ENCODE results near the gene ST3GAL6.

Gene ST3GAL6

DNA sequence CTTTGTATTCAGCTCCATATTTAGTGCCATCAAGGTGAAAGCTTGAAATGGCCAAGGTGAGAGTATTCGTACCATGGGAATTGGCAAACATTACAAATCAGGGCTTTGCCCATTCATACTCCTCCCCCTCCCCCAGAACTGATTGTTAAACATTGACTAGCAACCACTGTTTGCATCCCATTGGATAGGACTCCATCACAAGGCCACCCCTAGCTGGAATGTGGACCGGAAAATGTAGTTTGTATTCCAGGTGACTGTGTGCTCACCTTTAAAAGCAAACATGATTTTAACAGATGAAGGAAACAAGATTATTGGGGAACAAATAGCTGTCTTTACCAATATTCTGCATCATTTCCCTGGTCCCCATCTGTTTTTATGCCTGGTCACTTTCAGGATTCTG is 14.1 kb downstream of the ST3GAL6 start:
- DNase-seq (ENCODE audit: low read depth in 3 of 3): no peak

DNA sequence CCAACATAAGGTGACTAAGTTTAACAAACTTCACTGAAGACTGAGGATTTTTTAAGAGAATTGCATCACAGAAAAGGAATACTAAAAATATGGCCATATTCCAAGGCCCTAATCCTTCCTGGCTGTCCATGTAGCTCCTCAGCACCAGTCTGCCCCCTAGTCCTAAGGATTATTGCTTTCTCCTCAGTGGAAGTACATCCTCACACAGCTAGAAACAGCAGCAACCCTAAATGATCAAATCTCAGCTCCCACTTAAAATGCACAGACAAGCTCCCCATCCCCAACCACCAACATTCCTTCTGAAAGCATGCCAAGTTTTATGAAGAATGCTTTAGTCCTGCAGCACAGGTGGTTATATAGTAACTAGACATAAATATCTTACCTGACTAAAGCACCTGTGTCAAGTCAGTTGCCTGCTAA is 14.7 kb downstream of the ST3GAL6 start:
- no peak for DNase-seq (ENCODE audit: low read depth in 3 of 3)

DNA sequence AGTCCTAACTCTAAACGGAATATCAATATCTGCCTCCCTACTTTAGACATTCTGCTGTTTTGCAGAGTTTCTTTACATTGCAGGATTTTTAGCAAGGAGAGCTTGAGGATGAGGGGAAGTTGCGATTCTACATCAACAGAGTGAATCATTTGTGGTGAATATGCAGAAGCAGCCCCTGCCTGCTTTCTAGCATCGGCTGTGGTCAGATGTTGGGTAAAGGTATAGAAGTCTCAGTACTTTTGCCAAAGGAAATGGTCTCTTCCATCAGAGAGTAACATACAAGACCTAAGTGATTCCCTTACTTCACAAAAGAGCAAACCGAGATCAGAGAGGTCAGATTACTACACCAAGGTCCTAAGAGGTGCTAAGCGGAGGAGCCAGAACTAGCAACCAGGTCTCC is 15.2 kb downstream of the ST3GAL6 start:
- no peak for DNase-seq (ENCODE audit: low read depth in 3 of 3)

DNA sequence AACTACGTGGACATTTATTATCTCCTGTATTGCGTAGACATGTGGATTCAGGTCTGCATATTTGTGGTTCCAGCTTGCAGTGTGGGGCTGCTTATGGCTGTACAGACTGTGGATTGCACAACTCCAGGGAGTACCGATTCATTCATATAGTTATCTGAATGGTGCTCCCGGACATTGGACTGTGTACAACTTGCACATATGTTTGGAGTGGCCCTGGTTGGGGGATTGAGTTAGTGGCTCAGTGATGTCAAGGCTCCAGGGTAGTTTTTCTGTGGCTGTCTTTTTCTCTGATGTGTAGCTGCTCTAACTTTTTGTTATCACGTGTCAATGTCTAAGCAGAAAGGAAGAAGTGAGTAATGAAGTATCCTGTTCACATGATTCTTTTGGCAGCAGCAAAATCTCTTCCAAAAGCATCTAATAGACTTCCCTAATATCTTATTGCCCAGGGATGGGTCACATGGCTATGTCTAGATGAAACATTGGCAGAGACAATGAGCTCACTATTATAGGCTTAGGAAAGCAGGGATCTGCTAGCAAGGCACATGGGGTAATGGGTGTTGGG is 15.8 kb downstream of the ST3GAL6 start:
- DNase-seq (ENCODE audit: low read depth in 3 of 3): no peak

DNA sequence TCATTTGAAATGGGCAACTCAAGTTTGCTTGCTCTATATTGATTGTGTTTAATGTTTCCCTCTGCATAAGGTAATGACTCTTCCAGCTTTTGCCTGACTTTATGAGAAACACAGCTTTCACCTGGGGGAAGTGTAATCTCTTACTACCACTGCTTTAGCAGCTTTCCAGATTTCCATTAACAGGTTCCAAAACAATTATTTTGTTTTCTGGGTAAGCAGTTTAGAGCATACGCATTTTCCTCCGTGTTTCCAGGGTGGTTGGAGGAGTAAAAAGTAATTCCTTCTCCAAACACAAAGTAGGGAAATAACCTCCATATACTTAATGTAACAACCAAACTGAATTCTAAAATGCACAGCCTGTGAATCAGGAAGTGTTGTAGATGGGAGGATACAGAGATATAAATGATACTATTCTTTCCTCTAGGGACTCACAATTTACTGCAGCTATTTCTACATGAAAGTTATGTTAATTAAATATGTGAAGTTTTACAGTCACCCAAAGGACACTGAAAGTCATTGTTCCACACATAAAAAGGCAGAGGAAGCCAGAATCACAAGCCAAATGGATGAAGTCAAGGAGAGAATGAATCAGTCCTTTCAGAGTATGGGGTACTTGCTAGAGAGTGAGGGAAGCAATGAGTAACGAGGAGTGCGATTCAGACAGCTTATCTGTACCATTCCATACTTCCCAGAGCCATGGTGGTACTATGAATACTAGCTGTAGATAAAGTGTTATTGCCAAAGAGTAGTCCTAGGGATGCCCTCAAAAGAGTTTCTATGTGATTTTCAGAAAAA is 16.6 kb downstream of the ST3GAL6 start:
- no peak for DNase-seq (ENCODE audit: low read depth in 3 of 3)

DNA sequence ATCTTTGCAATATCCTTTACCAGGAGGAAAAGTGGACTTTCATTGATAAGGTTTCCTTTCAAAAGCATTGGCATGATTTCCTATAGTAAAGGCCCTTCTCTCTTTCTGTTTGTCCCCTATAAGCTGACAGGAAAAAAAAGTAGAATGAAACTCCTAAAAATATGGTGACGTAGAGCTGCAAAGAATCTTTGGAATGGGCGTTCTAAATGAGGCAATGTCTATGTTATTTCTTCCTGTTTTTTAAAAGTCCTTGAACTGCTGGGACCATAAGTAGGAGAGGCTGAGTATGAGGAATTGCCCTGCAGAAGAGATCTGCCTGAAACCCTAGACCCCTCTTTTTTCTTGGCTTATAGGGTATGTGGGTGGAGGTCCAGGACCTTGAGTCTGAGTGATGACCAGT is 17.2 kb downstream of the ST3GAL6 start:
- no peak for DNase-seq (ENCODE audit: low read depth in 3 of 3)

DNA sequence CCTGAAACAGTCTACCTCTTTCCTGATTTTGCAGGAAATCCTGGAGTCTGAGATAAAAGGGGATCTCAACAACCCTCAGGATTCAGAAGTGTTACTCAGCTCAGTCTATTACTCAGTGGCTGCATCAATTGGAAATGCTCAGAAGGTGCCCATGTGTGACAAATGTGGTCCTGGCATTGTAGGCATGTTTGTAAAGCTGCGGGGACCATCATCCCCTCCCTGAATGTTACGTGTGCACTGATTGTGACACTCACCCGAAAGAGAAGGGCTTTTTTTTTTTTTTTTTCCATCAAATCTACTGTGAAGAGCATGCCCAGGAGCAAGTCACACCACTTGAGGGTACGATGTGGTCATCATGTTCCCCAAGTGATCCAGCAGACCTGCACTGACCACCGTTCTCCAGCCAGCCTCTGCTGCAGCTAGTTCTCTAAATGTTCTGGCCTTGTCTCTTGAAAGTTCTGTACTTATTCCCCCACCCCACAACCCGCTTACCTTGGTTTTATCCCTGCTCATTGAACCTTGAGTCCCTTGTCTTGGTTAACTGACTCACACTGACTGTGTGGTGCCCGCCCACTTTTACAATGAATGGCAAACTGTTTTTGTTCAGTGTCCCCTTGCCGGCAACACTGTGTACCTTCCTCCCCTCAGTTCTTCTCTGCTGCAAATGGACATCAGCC is 19.8 kb downstream of the ST3GAL6 start:
- DNase-seq (ENCODE audit: low read depth in 3 of 3): no peak

DNA sequence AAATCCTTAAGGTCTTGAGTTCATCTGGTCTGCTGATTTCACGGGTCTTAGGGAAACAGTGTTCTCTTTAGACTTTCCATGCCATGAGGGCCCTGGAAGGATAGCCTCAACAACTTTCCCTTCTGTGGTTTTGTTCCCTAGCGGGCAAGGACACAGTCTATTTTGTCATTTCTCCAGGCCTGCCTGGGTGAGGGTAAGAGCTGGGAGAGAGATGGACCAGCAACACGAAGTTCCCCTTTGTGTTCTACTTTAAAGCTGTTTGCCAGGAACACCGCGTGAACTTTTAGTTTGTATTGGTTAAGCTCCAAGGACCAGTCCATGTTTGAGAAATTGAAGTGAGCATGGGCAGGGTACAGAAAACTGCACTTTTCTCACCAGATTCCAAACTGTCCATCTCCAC is 20.9 kb downstream of the ST3GAL6 start:
- no peak for DNase-seq (ENCODE audit: low read depth in 3 of 3)

DNA sequence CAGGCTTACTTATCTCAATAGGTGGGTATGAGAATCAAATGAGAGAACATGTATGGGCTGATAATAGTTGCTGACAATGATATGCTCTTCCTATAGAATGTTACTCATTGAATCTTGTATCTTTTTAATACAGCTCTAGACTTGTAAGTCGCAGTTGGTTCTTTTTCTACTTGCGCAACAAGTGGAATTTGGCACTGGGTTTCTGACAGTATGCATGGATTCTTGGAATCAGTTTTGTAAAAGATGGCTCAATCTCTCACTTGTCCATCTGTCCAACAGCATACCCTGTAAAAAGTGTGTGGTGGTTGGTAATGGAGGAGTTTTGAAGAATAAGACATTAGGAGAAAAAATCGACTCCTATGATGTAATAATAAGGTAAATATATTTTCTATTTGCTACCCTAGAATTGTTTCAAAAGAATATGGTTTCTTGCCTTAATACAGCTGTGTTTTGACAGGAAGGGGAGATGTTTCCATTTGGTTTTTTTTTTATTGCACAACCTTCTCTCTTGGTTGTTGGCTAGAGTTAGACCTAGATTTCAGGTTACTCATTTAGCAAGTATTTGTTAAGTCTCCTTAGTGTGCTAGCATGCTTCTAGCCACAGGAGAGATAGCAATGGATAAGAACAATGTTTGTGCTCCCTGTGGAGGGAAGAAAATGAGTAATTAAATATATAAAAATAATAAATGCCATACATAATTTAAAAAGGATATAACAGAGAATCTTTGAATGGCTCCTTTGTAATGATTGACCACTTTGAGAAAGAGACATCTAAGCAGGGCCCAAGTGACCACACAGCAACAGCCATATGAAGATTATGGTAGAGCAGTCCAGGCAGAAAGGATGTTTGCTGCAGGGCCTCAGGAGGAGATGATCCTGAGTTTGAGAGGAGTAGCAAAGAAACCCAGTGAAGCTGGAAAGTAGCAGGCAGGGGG is 21.8 kb downstream of the ST3GAL6 start:
- no peak for DNase-seq (ENCODE audit: low read depth in 3 of 3)

DNA sequence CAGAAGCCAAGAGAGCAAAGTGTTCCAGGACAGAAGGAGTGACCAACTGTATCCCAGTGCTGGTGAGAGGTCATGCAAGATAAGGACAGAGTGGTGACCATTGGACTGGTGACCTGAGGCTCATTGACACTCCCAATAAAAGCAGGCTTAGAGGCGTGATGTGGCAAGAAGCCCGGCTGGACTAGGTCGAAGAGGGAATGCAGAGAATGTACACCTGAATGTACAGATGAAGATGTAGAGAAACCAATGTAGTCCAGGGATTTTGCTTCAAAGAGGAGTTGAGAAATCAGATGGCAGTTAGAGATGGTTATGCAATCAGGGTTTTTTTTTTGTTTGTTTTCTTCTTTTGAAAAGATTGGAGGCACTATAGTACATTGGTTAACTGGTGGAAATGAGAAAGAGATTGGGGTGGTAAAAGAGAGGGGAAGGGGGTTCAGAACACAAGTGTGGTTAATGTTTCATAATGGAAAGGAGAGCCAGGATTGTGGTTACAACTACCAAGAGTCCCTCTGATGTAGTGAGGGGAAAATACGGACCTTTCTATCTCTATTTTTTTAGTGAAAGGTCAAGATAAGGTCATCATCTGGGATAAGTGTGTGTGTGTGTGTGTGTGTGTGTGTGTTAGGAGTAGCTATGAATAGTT is 23.3 kb downstream of the ST3GAL6 start:
- no peak for DNase-seq (ENCODE audit: low read depth in 3 of 3)

DNA sequence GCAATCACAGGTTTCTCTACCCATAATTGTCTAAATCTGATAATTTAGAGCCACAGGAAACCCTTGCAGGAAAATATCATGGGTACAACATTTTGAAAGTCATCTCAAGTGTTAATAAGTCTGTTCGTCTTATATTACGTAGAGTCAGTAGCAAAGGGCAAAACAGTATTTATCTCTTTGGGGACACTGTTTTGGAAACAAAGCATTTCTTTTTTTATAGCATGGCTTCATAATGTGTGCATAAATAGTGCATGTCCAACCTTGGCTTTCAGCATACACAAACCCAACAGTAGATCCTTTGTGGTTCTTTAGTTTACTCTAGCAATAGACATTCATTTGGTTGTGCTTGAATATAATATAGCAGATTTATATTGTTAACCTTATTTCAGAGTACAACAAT is 24.0 kb downstream of the ST3GAL6 start:
- no peak for DNase-seq (ENCODE audit: low read depth in 3 of 3)

DNA sequence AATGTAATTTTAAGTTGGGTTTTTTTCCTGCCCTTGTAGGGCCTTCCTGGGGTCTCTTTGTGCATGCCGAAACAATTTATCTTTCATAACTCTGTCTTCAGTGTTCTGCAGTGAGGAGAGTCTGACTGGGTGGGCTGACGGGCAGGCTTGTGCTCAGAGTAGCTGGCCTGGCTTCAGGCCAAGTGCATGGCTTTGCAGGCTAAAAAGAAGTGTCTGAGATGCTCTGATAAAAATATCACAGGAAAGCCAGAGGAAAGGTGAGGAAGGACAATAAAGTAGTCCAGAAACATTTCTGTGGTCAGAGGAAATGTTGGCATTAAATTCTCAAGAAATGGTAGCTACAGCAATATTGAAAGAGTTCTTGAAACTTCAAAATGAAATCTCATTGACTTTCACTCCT is 25.5 kb downstream of the ST3GAL6 start:
- no peak for DNase-seq (ENCODE audit: low read depth in 3 of 3)

DNA sequence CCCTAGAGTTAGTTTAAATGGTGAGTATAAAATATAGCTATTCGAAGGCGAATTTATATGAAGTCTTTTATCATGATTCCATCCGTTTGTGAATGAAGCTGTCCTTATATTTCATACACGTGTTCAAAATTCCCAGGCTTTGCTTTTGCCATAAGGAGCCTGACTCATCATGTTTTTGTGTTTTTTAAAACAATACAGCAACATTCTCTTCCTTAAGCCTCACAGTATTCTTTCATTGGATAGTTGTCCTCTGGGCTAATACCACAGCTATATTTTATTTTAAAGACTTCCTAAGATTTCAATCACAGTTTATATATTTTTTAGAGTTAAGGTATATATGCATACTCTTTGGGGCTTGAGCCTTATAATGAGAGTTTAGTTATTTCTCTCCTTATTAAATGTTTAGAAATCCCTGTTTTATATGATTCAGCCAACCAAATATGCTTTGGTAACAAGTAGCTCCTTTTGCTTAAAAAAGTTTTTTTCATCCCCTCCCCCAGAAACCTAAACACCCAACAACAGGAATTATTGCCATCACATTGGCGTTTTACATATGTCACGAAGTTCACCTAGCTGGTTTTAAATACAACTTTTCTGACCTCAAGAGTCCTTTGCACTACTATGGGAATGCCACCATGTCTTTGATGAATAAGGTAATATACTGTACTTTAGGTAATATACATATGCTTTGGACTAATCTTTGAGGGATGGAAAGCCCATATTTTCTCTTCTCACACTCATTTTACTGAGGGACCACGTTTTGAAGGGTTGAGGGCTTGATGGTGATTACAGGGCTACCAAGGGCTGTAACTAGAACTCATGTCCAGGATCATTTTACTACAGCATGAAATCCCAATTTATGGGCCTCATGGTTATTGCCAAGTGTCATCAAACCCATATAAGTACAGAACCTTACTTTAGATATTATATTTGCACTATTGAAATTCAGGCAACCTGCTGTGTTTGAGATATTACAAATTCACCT is 28.5 kb downstream of the ST3GAL6 start:
- DNase-seq (ENCODE audit: low read depth in 3 of 3): no peak

DNA sequence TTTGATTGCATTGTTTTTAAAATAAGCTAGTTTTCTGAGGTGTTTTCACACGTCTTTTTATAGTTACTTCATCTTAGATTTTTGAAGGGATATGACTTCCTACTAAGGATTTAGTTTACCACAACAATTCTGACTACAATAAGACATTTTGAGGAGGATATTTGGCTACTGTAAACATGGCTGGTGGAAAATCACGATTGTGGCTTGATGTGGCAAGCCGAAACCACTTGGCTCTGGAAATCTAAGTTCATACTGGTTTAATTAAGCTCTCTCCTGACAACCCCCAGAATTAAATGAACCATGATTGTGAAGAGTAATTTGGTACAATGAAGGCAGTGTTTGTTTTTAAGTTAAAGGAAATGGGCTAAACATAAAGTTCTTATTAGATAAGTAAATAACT is 30.8 kb downstream of the ST3GAL6 start:
- no peak for DNase-seq (ENCODE audit: low read depth in 3 of 3)

DNA sequence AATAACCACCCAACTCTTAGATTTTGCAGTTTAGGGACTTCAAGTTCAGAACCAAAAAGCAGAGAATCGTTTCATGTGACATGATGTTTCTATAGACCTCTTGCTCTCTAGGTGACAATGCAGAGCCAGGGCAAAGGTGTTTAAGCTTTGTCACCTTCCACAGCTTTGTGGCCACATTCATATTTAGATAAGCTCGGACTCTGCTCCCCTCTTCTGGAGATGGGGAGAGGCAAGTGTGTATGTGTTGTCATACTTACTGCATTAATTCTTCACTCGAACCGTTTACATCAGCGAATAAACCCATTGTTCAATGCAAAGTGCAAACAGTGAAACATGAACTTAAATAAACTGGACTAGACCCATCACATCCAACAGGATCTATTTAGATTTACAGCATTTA is 33.2 kb downstream of the ST3GAL6 start:
- no peak for DNase-seq (ENCODE audit: low read depth in 3 of 3)

DNA sequence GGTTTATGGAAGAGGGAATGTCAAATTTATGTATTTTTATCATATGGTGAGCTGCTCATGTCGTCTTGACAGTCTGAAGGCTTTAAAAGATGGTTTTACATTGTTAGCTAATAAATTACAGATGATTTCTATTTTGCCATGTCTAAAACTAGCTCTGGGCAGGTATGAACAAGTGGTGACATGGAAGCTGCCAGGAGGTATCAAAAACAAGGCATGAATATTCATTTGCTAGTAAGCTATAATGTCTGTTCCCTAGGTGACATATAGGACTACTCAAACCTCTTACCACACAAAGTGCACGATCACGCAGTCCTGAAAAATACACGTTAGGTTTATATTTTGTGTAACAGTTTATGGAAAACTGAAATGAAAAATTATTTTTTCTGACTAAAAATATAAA is 34.8 kb downstream of the ST3GAL6 start:
- DNase-seq (ENCODE audit: low read depth in 3 of 3): no peak

DNA sequence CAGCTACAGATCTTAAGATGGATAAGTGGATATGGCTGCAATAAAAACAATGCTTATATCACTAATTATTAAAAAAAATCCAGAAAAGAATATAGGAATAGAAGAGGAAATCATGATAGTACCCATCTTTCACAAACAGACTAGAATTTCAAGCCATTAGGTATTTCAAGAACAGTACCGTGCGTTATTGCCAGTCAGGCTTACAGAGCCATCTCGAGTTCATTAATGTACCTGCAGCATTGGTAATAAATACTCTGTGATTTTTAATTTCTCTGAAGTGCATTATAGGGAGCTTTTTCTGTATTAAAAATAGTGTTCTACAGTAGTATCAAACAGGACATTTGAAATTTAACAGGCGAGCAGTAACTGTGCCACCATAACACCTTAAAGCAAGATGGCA is 35.7 kb downstream of the ST3GAL6 start:
- DNase-seq (ENCODE audit: low read depth in 3 of 3): no peak

DNA sequence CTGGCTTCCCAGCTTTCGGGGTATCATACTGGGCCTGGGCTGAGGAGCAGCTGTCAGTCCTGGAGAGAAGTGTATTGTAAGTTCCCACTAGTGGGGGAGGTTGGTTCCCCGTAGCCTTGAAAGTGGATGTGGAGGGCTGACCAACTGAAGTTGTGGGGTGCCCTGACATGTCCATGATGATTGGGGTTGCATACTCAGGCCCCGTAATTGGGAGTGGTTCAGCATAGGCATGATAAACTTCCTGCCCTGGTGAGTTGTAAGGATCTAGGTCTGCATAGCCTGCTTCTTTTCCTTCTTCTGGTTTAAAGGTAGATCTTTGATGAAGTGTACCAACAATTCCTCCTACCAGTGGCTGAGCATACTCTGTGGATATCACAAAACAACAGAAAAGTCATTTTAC is 36.3 kb downstream of the ST3GAL6 start:
- no peak for DNase-seq (ENCODE audit: low read depth in 3 of 3)

DNA sequence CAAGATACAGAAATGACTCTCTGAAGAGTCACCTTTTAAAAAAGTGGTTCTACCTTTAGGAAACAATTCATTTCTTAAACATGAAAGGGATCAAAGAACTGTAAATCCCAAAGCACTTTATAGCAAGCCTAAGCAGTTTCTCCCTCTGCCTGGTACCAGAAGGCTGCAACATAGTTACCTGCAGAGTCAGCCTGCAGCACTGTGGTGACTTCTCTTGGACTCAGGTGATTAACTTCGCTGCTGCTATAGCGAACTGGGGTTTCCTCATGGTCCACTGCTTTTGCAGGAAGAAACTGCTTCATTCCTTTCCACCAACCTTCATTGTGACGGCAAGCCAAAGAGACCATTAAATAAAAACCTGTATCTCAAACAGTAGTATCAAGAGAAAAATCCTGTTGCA is 37.3 kb downstream of the ST3GAL6 start:
- DNase-seq (ENCODE audit: low read depth in 3 of 3): no peak

DNA sequence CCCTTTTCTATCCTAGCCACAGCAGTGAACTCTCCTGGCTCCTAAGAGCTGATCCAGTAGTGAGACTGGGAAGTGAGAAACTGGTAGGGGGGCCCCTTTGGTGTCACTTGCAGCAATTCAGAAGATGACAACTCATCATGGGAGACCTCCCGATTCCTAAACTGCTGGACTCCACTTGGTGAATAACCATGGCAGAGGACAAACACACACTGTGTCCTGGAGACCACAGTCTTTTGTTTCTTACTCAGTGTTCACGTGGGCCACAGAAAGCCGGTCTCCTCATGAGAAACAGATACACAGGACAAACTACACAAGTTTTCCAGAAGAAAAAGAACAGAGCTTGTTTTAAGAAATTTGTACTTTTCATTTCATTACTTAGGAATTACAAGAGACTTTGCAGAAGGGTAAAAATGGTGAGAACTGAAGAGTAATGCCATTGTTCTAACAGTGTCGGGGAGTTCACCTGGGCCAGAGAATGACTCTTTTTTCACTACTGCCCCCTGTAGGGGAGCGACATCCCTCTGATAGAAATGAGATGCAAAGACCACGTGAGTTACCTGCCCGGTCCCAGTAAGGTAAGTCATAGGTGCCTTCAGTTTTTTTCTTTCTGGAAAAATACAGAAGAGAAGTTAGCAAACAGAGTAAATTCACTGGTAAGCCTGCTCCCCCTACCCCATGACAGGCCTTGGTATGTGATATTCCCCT is 38.1 kb downstream of the ST3GAL6 start:
- no peak for DNase-seq (ENCODE audit: low read depth in 3 of 3)
